Central memory CD8-positive, alpha-beta T cell (primary cell): Measurements from ENCODE around the gene SH3GL1.
A peak's percentile ranks its signal among the peaks of the same experiment; 100 is the strongest.

Source experiments
- ATAC-seq: fragments of 150-1000 bp; cut with Tn5 transposase; replicated peaks from 2 replicates; pipeline ENCODE4 v1.10.0; 2022; ENCODE audit warnings: mild to moderate bottlenecking, moderate FRiP score, moderate number of reproducible peaks; ENCODE audit not compliant: poor library complexity, severe bottlenecking; ENCODE audit errors: extremely low read depth
- DNase-seq, 2 donors: peaks; one replicate each; pipeline ENCODE4 v3.0.0; 2021; ENCODE audit warnings: low spot score in 2 of 2
- H3K27ac Mint-ChIP-seq: one replicate; pipeline ENCODE4 v1.8.0; 2022; ENCODE audit warnings: low read depth, mild to moderate bottlenecking, moderate library complexity, mixed read lengths
- H3K27me3 Mint-ChIP-seq: one replicate; pipeline ENCODE4 v1.8.0; 2022; ENCODE audit warnings: mixed read lengths
- H3K36me3 Mint-ChIP-seq: one replicate; pipeline ENCODE4 v1.8.0; 2022; ENCODE audit warnings: mild to moderate bottlenecking, moderate library complexity, mixed read lengths; ENCODE audit not compliant: insufficient read depth
- H3K4me1 Mint-ChIP-seq: one replicate; pipeline ENCODE4 v1.8.0; 2022; ENCODE audit warnings: mixed read lengths
- H3K4me3 Mint-ChIP-seq: one replicate; pipeline ENCODE4 v1.8.0; 2022; ENCODE audit warnings: mild to moderate bottlenecking, moderate library complexity, mixed read lengths
- H3K9me3 Mint-ChIP-seq: one replicate; pipeline ENCODE4 v1.8.0; 2022; ENCODE audit warnings: mixed read lengths

SH3GL1 gene

DNA sequence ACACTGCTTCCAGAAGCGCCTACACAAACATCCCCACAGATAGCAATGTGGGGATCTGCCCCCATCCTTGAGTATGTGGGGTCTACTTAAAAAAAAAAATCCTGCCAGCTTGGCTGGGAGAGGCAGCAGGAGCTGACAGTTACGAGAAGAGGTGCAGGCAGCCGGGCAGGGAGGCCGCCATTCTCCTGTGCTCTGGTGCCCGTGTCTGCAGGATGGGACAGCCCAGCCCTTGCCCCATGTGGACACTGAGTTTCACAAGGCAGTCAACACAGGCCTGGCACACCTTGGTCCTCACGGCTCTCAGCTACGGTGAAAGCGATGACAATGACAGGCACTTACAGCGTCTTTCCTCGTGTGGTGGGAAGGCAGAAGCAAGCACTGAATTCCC lies 33.0 kb downstream of the SH3GL1 start:
- DNase-seq = no peak
- Mint-ChIP-seq H3K4me1 (peaks cover 34% of the 10 kb centered on the region), H3K36me3 (peaks cover 11% of the 10 kb centered on the region), H3K9me3 (no peaks in the 10 kb centered on the region), H3K4me3 (peak overlapping the region; percentile 86), H3K27me3 (no peaks in the 10 kb centered on the region), H3K27ac (peak overlapping the region; percentile 25)
- ATAC-seq = no peak

- Mint-ChIP-seq H3K36me3 (peaks cover 14% of the 10 kb centered on the region), H3K27ac (peak overlapping the region; percentile 38), H3K4me3 (no peak overlapping the region), H3K4me1 (peaks cover 28% of the 10 kb centered on the region), H3K27me3 (no peaks in the 10 kb centered on the region), H3K9me3 (no peaks in the 10 kb centered on the region)
- ATAC-seq = no peak
- no peak for DNase-seq
Observed at GRCh38 chr19:4366666-4367335, 33.5 kb downstream of the SH3GL1 start.

DNA sequence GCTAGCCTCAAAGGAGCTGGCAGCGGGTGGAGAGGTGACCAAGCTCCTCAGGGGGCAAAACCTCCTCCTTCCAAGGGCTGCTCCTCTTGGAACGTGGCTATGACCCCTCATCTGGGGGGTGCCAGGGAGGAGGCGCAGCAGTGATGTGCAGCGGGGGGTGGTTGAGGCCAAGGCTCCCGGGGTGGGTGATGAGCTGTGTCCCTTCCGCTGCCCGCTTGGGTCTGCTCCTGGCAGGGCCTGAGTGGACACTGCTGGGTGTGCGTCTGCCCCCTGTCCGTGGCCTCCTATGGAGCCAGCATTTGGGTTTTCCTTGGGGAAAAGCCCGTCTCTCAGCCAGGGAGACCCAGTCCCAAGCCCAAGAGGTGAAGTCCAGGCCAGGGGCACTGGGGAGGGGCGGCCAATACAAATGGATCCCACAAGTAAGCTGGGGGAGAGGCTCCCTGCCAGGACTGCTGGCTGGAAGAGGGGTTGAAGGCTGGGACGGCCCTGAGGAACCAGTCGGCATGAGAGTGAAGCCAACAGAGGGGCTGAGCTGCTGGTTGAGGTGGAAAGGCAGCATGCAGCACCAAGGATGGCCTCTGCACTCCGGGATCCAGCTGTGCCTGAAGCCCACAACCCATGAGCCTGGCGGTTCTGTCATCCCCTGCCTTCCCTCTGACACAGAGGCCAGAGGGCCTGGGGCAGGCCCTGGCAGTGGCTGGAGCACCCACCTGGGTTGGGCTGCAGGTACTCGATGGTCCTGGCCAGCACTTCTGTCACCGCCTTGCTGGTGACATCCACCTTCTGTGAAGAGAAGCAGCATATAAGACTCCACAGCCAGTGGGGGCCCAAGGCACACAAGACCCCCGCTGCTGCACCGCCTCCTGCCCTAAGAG lies 34.3 kb downstream of the SH3GL1 start:
- peaks cover 24% of the 10 kb centered on the region for H3K4me1 Mint-ChIP-seq
- ATAC-seq (no peak), DNase-seq (no peak)
- H3K36me3 Mint-ChIP-seq = peaks cover 14% of the 10 kb centered on the region
- H3K27ac Mint-ChIP-seq = peak overlapping the region; percentile 38
- no peaks in the 10 kb centered on the region for H3K9me3 Mint-ChIP-seq
- no peaks in the 10 kb centered on the region for H3K27me3 Mint-ChIP-seq
- no peak overlapping the region for H3K4me3 Mint-ChIP-seq

GRCh38 chr19:4365341-4365740 lies 35.0 kb downstream of the SH3GL1 start:
- ATAC-seq (no peak), DNase-seq (no peak)
- no peaks in the 10 kb centered on the region for H3K9me3 Mint-ChIP-seq
- no peaks in the 10 kb centered on the region for H3K27me3 Mint-ChIP-seq
- H3K4me3 Mint-ChIP-seq = no peak overlapping the region
- peaks cover 15% of the 10 kb centered on the region for H3K36me3 Mint-ChIP-seq
- no peak overlapping the region for H3K27ac Mint-ChIP-seq
- H3K4me1 Mint-ChIP-seq = peaks cover 17% of the 10 kb centered on the region

- peaks cover 3% of the 10 kb centered on the region for H3K4me1 Mint-ChIP-seq
- ATAC-seq (no peak), DNase-seq (no peak)
- H3K4me3 Mint-ChIP-seq = no peak overlapping the region
- H3K9me3 Mint-ChIP-seq = no peaks in the 10 kb centered on the region
- H3K36me3 Mint-ChIP-seq = peaks cover 14% of the 10 kb centered on the region
- H3K27me3 Mint-ChIP-seq = no peaks in the 10 kb centered on the region
- no peak overlapping the region for H3K27ac Mint-ChIP-seq
Observed at GRCh38 chr19:4363571-4364304, 36.6 kb downstream of the SH3GL1 start.

GRCh38 chr19:4362831-4363545 lies 37.4 kb downstream of the SH3GL1 start:
- H3K27me3 Mint-ChIP-seq = no peaks in the 10 kb centered on the region
- H3K4me1 Mint-ChIP-seq = no peaks in the 10 kb centered on the region
- no peak overlapping the region for H3K27ac Mint-ChIP-seq
- DNase-seq = no peak
- peaks cover 12% of the 10 kb centered on the region for H3K36me3 Mint-ChIP-seq
- no peak for ATAC-seq
- no peaks in the 10 kb centered on the region for H3K9me3 Mint-ChIP-seq
- no peak overlapping the region for H3K4me3 Mint-ChIP-seq

GRCh38 chr19:4362101-4362828 lies 38.1 kb downstream of the SH3GL1 start:
- DNase-seq = no peak
- no peak for ATAC-seq
- Mint-ChIP-seq H3K4me1 (no peaks in the 10 kb centered on the region), H3K27me3 (no peaks in the 10 kb centered on the region), H3K36me3 (peaks cover 10% of the 10 kb centered on the region), H3K27ac (peak overlapping the region; percentile 25), H3K9me3 (no peaks in the 10 kb centered on the region), H3K4me3 (no peak overlapping the region)

DNA sequence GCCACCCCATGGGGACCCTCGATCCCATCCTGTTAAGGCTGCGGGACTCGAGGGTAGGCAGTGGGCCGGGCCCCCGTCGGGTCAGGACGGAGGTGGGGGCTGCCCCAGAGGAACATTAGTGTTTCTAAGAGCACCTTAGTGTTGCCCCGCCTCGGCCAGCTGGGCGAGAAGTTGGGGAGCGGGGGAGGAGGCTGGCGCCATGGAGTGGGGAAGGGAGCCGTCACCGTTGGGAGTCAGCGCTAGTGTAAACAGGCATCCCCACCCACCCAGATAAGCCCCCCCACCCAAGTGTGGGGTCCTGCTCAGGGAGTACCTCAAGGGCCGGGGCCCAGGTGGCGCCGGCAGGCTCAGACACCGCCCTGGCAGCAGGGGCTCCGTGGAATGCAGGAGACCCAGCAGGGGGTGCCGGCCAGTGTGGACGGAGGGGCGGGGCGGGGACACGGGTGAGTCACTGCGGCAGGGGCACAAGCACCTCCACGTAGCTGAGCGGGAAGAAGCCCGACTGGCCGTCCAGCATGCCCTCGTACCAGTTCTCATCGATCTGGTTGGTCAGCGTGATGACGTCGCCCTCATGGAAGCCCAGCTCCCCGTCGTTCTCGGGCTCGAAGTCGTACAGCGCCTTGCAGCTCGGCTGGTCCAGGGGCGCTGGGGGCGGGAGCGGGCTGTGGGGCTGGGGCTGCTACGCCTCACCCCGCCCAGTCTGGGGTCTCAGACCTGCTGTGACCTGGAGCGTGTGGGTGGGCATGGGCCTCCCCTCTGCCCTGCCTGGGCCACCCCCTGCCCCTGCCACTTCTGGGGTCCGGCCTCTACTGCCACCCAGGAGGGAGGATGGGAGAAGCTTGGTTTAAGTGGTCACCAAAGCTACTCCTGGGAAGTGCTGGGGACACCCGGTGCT lies 38.9 kb downstream of the SH3GL1 start:
- H3K27me3 Mint-ChIP-seq = no peaks in the 10 kb centered on the region
- H3K9me3 Mint-ChIP-seq = no peaks in the 10 kb centered on the region
- H3K27ac Mint-ChIP-seq = no peak overlapping the region
- DNase-seq (no peak), ATAC-seq (no peak)
- no peaks in the 10 kb centered on the region for H3K4me1 Mint-ChIP-seq
- peaks cover 10% of the 10 kb centered on the region for H3K36me3 Mint-ChIP-seq
- H3K4me3 Mint-ChIP-seq = no peak overlapping the region

DNA sequence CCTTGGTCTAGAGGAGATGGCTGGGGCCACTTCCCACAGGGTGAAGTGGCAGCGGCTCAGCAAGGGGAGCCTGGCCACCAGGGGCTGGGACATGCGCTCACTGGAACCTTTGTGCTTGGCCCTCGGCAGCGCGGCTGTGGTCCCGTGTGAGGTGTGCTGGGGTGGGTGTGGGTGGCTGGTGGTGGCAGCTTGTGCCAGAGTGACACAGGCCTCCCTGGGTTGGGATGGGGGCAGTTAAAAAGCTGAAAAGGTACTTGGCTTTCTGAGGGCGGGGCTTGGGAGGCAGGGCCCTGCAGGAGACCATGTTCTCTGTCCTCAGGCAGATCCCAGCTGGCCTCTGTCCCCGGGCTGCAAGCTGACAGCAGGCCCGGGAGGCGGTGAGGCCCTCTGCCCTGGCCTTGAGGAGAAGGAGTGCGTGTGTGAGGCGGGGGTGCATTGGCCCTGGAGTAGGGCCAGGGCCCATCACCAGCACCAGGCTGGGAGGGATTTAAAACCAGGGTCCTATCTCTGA lies 39.7 kb downstream of the SH3GL1 start:
- Mint-ChIP-seq H3K9me3 (no peaks in the 10 kb centered on the region), H3K27ac (no peak overlapping the region), H3K36me3 (peaks cover 11% of the 10 kb centered on the region)

DNA sequence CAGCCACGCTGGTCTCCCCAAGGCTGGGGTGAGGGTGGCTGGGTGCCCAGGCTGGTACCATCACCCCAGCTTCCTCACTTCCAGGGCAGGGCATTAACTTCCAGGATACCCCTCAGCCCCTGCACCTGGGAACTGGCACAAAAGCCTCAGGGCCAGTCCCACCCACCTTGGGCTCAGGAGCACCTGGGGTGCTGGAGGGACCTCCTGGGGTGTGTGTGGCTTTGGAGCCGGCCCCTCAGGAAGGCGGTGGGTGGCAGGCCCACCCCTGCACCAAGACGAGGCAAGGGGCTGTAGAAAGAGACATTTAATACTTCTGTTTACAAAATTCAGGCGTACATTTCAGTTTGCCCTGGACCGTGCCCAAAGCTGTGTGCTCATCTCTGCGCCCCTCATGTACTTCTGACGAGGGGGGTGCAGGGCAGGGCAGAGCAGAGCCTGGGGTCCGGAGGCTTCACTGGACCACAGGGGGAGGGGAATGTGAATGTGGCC lies 40.2 kb downstream of the SH3GL1 start:
- no peak overlapping the region for H3K27ac Mint-ChIP-seq
- peaks cover 12% of the 10 kb centered on the region for H3K36me3 Mint-ChIP-seq
- ATAC-seq = no peak
- H3K9me3 Mint-ChIP-seq = no peaks in the 10 kb centered on the region
- DNase-seq = no peak
- no peaks in the 10 kb centered on the region for H3K27me3 Mint-ChIP-seq
- H3K4me3 Mint-ChIP-seq = no peak overlapping the region
- no peaks in the 10 kb centered on the region for H3K4me1 Mint-ChIP-seq

More for the DNA sequence above, 39.7 kb downstream of the SH3GL1 start:
- Mint-ChIP-seq H3K4me3 (no peak overlapping the region), H3K27me3 (no peaks in the 10 kb centered on the region), H3K4me1 (no peaks in the 10 kb centered on the region)
- DNase-seq (no peak), ATAC-seq (no peak)

GRCh38 chr19:4359627-4360000 lies 40.7 kb downstream of the SH3GL1 start:
- DNase-seq (no peak), ATAC-seq (no peak)
- no peak overlapping the region for H3K27ac Mint-ChIP-seq
- no peaks in the 10 kb centered on the region for H3K27me3 Mint-ChIP-seq
- peaks cover 11% of the 10 kb centered on the region for H3K36me3 Mint-ChIP-seq
- no peaks in the 10 kb centered on the region for H3K9me3 Mint-ChIP-seq
- H3K4me1 Mint-ChIP-seq = no peaks in the 10 kb centered on the region
- H3K4me3 Mint-ChIP-seq = no peak overlapping the region
